WTC11 (cell line): Measurements from ENCODE around the gene MRPL47. TPM values are rescaled to one million over a fixed set of nuclear protein-coding genes. Genes with fewer than 3 reads are reported as not detected.

Experiments used
- ATAC-seq: fragments of 200-7000 bp; cut with Tn5 transposase; 2 replicates; pipeline ENCODE4 v1.10.0; 2021; ENCODE audit warnings: mild to moderate bottlenecking, moderate library complexity
- CTCF ChIA-PET: fragments of 300-600 bp; sonication (Branson Sonifier 250); formaldehyde crosslinking; loops from one replicate; lab custom pipeline; 2021; ENCODE audit warnings: antibody characterized with exemption; lab: Charles Lee
- POLR2A ChIA-PET: fragments of 350-600 bp; sonication (Branson Sonifier 250); formaldehyde crosslinking; loops from one replicate; lab custom pipeline; 2021; ENCODE audit warnings: antibody characterized with exemption; lab: Charles Lee
- DNase-seq: peaks from one replicate; pipeline ENCODE4 v3.0.0; 2021; ENCODE audit warnings: low spot score
- H3K27ac Mint-ChIP-seq: 2 replicates; pipeline ENCODE4 v1.8.0; 2021; ENCODE audit warnings: mixed read lengths
- H3K27me3 Mint-ChIP-seq: 2 replicates; pipeline ENCODE4 v1.8.0; 2021; ENCODE audit warnings: low read depth, mild to moderate bottlenecking, moderate library complexity, mixed read lengths
- H3K36me3 Mint-ChIP-seq: 2 replicates; pipeline ENCODE4 v1.8.0; 2021; ENCODE audit warnings: mixed read lengths
- H3K4me1 Mint-ChIP-seq: 2 replicates; pipeline ENCODE4 v1.8.0; 2022; ENCODE audit warnings: mixed read lengths
- H3K4me3 Mint-ChIP-seq: 2 replicates; pipeline ENCODE4 v1.8.0; 2021; ENCODE audit warnings: mild to moderate bottlenecking, moderate library complexity, mixed read lengths
- H3K9me3 Mint-ChIP-seq: 2 replicates; pipeline ENCODE4 v1.8.0; 2021; ENCODE audit warnings: mixed read lengths
- CREB1 ChIP-seq: sonication (generic); formaldehyde crosslinking; IDR thresholded peaks from 2 replicates; pipeline ENCODE4 v1.8.0; 2023; ENCODE audit warnings: mild to moderate bottlenecking, missing genetic modification reagents
- GRHL2 ChIP-seq: fragments of 250-450 bp; sonication (Bioruptor Pico); IDR thresholded peaks from 2 replicates; pipeline ENCODE4 v1.8.0; 2022; ENCODE audit warnings: mild to moderate bottlenecking, moderate library complexity; ENCODE audit not compliant: insufficient replicate concordance, severe bottlenecking
- GTF2I ChIP-seq: fragments of 250-450 bp; sonication (Bioruptor Pico); conservative IDR thresholded peaks from 2 replicates; pipeline ENCODE4 v1.4.0; 2021; ENCODE audit warnings: mild to moderate bottlenecking
- ZNF121 ChIP-seq: sonication (generic); formaldehyde crosslinking; IDR thresholded peaks from 2 replicates; pipeline ENCODE4 v1.8.0; 2023; ENCODE audit warnings: missing genetic modification reagents
- total RNA-seq: library from RNA; stranded (reverse); gene quantifications from 3 replicates; pipeline ENCODE4 v1.2.3, GENCODE V29; 2021
- TF ChIP-seq, protein P1 (sequence below): fragments of 250-450 bp; sonication (Bioruptor Pico); IDR thresholded peaks from 2 replicates; pipeline ENCODE4 v1.9.0; 2021; ENCODE audit warnings: mild to moderate bottlenecking, borderline replicate concordance
- TF ChIP-seq, protein P2 (sequence below): sonication (generic); formaldehyde crosslinking; IDR thresholded peaks from 2 replicates; pipeline ENCODE4 v1.8.1; 2022; ENCODE audit warnings: low read depth, mild to moderate bottlenecking, moderate library complexity, missing genetic modification reagents, borderline replicate concordance
- TF ChIP-seq, protein P3 (sequence below): sonication (generic); formaldehyde crosslinking; IDR thresholded peaks from 2 replicates; pipeline ENCODE4 v1.8.1; 2023; ENCODE audit warnings: mild to moderate bottlenecking, missing genetic modification reagents
- TF ChIP-seq, protein P4 (sequence below): sonication (generic); formaldehyde crosslinking; IDR thresholded peaks from 2 replicates; pipeline ENCODE4 v1.8.0; 2022; ENCODE audit warnings: mild to moderate bottlenecking, missing genetic modification reagents
- TF ChIP-seq, protein P5 (sequence below): fragments of 250-450 bp; sonication (Bioruptor Pico); conservative IDR thresholded peaks from 2 replicates; pipeline ENCODE4 v1.9.0; 2021; ENCODE audit warnings: mild to moderate bottlenecking

MRPL47 gene
- total RNA-seq, 1 experiment from 2014 or later: 68.9 TPM

DNA sequence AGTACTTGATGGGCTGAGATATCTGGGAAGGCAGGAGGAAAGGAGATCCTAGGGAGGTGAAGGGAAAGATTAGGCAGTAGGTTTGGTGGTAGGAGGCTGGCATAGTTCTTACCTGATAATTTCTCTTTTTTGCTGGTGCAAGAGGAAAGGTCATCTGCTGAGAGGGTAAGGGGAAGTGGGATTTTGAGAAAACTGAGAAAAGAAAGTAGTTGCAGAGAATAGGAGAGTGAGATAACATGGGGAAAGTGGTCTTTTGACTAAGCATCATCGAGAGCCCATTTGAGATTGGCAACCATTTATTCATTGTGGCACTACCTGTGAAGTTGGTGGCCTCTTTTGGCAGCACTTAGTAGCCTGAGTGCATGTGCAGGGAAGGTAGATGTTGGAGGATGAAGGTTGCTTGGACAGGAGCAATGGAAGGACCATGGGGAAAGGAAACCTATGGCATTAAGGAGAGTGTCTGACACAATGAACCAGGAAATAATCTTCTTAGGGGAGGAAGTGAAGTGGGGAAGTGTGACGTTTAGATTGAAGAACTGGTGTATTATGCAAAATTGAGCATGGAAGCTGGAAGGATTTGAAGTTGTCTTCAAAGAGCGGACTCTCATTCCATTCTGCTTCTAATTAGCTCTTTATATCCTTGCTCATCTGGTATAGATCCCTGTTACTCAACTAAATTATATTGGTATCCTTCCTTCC is 26.5 kb upstream of the MRPL47 start (continued):
- TF ChIP-seq, protein P1, sequence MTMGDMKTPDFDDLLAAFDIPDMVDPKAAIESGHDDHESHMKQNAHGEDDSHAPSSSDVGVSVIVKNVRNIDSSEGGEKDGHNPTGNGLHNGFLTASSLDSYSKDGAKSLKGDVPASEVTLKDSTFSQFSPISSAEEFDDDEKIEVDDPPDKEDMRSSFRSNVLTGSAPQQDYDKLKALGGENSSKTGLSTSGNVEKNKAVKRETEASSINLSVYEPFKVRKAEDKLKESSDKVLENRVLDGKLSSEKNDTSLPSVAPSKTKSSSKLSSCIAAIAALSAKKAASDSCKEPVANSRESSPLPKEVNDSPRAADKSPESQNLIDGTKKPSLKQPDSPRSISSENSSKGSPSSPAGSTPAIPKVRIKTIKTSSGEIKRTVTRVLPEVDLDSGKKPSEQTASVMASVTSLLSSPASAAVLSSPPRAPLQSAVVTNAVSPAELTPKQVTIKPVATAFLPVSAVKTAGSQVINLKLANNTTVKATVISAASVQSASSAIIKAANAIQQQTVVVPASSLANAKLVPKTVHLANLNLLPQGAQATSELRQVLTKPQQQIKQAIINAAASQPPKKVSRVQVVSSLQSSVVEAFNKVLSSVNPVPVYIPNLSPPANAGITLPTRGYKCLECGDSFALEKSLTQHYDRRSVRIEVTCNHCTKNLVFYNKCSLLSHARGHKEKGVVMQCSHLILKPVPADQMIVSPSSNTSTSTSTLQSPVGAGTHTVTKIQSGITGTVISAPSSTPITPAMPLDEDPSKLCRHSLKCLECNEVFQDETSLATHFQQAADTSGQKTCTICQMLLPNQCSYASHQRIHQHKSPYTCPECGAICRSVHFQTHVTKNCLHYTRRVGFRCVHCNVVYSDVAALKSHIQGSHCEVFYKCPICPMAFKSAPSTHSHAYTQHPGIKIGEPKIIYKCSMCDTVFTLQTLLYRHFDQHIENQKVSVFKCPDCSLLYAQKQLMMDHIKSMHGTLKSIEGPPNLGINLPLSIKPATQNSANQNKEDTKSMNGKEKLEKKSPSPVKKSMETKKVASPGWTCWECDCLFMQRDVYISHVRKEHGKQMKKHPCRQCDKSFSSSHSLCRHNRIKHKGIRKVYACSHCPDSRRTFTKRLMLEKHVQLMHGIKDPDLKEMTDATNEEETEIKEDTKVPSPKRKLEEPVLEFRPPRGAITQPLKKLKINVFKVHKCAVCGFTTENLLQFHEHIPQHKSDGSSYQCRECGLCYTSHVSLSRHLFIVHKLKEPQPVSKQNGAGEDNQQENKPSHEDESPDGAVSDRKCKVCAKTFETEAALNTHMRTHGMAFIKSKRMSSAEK (CRISPR knock-in tag): no peak
- TF ChIP-seq GTF2I (CRISPR knock-in tag): no peak
- TF ChIP-seq, protein P2, sequence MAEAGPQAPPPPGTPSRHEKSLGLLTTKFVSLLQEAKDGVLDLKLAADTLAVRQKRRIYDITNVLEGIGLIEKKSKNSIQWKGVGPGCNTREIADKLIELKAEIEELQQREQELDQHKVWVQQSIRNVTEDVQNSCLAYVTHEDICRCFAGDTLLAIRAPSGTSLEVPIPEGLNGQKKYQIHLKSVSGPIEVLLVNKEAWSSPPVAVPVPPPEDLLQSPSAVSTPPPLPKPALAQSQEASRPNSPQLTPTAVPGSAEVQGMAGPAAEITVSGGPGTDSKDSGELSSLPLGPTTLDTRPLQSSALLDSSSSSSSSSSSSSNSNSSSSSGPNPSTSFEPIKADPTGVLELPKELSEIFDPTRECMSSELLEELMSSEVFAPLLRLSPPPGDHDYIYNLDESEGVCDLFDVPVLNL (CRISPR knock-in tag): no peak

DNA sequence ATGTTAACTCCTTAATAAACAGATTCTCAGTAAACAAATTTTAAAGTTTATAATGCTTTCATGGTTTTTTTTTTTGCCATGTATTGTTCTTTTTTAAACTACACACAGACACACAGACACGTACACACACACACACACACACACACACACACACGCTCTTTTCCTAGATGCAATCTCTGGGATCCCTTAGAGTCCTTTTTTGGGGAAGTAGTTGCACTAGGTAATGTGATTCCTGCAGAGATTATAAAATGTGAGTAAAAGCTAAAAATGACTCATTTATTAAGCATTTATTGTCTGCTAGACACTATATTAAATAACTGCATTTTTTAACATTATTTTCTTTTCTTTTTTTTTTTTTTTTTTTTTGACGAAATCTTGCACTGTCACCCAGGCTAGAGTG is 20.0 kb upstream of the MRPL47 start:
- TF ChIP-seq, protein P3, sequence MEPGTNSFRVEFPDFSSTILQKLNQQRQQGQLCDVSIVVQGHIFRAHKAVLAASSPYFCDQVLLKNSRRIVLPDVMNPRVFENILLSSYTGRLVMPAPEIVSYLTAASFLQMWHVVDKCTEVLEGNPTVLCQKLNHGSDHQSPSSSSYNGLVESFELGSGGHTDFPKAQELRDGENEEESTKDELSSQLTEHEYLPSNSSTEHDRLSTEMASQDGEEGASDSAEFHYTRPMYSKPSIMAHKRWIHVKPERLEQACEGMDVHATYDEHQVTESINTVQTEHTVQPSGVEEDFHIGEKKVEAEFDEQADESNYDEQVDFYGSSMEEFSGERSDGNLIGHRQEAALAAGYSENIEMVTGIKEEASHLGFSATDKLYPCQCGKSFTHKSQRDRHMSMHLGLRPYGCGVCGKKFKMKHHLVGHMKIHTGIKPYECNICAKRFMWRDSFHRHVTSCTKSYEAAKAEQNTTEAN: no peak
- TF ChIP-seq GRHL2 (CRISPR knock-in tag): no peak
- Mint-ChIP-seq H3K9me3 (no peaks in the 10 kb centered on the region), H3K36me3 (peaks cover 48% of the 10 kb centered on the region), H3K4me1 (no peaks in the 10 kb centered on the region; the same call in 1 of the 2 replicates), H3K4me3 (no peak overlapping the region), H3K27ac (no peak overlapping the region), H3K27me3 (no peaks in the 10 kb centered on the region)
- DNase-seq: no peak
- ChIA-PET POLR2A (interaction anchor here (0.7 kb wide), 1 partner anchor 29 kb away, joined by 4 read pairs; no protein-coding TSS in a partner anchor), CTCF (no interaction called here)
- ATAC-seq: no peak

DNA sequence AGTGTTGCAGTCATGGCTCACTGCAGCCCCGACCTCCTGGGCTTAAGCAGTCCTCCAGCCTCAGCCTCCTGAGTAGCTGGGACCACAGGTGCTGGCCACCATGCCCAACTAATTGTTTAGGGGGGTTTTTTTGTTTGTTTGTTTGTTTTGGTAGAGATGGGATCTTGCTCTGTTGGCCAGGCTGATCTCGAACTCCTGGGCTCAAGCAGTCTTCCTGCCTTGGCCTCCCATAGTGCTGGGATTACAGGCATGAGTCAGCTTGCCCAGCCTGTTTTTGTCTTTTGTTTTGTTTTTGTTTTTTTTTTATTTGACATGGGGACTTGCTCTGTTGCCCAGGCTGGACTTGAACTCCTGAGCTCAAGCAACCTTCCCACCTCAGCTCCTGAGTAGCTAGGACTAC is 17.6 kb upstream of the MRPL47 start:
- CTCF ChIA-PET: interaction anchor here (1.0 kb wide), 1 partner anchor 27 kb away, joined by 3 read pairs; no protein-coding TSS in a partner anchor
- Mint-ChIP-seq H3K36me3 (peaks cover 62% of the 10 kb centered on the region), H3K27ac (no peak overlapping the region), H3K9me3 (no peaks in the 10 kb centered on the region), H3K27me3 (no peaks in the 10 kb centered on the region), H3K4me3 (no peak overlapping the region), H3K4me1 (no peaks in the 10 kb centered on the region; the same call in 1 of the 2 replicates)
- ATAC-seq: no peak
- POLR2A ChIA-PET: no interaction called here
- no peak for DNase-seq
- TF ChIP-seq, protein P4, sequence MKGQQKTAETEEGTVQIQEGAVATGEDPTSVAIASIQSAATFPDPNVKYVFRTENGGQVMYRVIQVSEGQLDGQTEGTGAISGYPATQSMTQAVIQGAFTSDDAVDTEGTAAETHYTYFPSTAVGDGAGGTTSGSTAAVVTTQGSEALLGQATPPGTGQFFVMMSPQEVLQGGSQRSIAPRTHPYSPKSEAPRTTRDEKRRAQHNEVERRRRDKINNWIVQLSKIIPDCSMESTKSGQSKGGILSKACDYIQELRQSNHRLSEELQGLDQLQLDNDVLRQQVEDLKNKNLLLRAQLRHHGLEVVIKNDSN (CRISPR knock-in tag): no peak
- TF ChIP-seq CREB1 (CRISPR knock-in tag): no peak
- TF ChIP-seq, protein P5, sequence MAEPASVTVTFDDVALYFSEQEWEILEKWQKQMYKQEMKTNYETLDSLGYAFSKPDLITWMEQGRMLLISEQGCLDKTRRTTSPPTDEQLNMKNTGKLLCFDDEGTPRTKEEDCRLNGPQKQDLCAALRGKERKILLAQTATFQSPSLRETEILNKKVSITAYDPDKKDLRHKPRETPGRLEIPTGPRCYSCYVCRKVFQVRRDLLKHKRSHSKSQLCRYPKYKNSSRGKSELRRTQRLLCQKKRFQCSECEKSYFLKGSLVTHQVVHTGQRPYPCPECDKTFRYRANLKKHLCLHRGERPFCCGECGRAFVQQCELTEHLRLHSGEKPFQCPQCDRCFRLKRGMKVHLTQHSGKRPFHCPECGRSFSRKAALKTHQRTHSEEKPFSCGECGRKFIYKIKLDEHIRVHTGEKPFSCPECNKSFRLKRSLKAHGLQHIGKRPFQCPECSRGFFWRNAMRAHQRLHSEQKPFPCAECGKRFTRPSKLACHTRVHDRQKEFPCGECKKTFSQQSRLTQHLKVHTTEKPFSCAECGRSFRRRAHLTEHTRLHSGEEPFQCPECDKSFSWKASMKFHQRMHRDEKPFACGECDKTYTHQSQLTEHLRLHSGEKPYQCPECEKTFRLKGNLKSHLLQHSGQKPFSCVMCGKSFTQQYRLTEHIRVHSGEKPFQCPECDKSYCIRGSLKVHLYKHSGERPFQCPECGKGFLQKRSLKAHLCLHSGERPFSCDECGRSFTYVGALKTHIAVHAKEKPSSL (CRISPR knock-in tag): no peak
- TF ChIP-seq ZNF121: peak; percentile 69; the same call in 1 of the 2 replicates
